SH-SY5Y (cell line): Measurements from ENCODE around the gene ULK1.

Experiments
- GATA2 ChIP-seq: IDR thresholded peaks from 2 replicates; pipeline ENCODE4 v1.6.1; 2011; ENCODE audit warnings: mild to moderate bottlenecking, low read depth, low read length
- GATA3 ChIP-seq: IDR thresholded peaks from 2 replicates; pipeline ENCODE4 v1.6.1; 2011; ENCODE audit warnings: low read depth, mild to moderate bottlenecking, low read length, moderate library complexity

Gene ULK1

DNA sequence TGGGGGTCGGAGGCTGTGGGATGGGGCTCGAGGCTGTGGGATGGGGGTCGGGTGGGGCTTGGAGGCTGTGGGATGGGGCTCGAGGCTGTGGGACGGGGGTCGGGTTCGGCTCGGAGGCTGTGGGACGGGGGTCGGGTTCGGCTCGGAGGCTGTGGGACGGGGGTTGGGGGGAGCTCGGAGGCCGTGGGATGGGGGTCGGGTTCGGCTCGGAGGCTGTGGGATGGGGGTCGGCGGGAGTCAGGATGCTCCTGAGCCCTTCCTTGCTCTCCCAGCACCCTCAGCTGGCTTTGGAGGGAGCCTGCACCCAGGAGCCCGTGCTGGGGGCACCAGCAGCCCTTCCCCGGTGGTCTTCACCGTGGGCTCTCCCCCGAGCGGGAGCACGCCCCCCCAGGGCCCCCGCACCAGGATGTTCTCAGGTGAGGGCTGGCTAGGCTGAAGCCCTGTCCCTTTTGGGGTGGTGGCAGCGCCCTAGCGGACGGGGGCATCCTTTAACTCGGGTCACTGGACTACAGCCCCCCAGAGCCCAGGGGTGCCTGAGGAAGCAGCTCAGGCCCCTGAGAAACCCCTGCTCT lies 22.8 kb downstream of the ULK1 start:
- TF ChIP-seq GATA2 (no peak), GATA3 (no peak)

DNA sequence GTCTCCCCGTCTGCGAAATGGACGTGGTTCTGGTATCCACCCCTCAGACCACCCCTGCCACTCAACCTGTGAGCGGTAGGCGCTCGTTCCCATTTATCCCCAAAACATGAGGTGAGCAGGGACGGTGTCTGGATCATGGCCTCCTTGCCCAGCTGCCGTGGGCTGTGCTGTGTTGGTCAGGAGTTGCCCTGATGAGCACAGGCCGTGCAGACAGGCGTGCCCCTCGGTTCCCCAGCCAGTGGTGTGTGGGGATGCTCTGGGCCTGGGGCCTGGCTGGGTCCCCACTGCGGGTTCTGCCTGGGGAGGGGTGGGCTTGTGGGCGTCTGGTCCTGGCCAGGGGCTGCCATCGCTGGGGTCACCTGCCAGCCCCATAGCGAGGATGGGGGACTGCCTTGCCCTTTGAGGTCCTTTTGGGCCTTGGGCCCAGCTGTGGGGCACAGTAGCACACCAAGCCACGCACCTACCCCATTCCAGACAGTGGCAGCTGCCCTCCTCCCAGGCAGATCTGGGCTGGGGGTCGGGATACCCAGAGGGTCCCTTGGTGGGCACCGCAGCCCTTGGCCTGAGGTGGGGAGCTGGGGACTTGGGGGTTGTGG lies 23.4 kb downstream of the ULK1 start:
- TF ChIP-seq GATA2: no peak
- TF ChIP-seq GATA3: no peak

DNA sequence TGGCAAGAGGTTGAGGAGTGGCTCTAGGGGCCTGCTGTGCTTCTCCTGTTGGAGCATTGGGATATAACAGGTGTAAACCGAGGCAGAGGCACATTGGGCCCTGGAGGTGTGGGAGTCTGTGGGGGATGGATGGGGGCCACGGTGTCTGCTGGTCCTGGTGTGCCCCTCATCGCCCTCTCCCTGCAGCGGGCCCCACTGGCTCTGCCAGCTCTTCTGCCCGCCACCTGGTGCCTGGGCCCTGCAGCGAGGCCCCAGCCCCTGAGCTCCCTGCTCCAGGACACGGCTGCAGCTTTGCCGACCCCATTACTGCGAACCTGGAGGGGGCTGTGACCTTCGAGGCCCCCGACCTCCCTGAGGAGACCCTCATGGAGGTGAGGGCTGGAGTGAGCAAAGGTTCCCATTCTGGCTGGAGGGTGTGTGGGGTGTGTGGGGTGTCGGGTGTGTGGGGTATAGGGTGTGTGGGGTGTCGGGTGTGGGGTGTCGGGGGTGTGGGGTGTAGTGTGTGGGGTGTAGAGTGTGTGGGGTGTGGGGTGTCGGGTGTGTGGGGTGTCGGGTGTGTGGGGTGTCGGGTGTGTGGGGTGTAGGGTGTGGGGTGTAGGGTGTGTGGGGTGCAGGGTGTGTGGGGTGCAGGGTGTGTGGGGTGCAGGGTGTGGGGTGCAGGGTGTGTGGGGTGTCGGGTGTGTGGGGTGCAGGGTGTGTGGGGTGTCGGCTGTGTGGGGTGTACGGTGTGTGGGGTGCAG lies 24.1 kb downstream of the ULK1 start:
- TF ChIP-seq GATA3: no peak
- TF ChIP-seq GATA2: no peak

DNA sequence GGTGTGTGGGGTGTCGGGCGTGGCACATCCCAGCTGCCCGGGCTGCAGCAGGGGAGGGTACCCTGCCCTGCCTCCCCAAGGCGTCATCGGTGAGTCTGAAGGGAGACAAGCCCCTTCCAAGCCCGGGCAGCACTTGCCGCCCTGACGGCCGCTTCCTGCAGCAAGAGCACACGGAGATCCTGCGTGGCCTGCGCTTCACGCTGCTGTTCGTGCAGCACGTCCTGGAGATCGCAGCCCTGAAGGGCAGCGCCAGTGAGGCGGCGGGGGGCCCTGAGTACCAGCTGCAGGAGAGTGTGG lies 24.6 kb downstream of the ULK1 start:
- TF ChIP-seq GATA2 (no peak), GATA3 (no peak)

DNA sequence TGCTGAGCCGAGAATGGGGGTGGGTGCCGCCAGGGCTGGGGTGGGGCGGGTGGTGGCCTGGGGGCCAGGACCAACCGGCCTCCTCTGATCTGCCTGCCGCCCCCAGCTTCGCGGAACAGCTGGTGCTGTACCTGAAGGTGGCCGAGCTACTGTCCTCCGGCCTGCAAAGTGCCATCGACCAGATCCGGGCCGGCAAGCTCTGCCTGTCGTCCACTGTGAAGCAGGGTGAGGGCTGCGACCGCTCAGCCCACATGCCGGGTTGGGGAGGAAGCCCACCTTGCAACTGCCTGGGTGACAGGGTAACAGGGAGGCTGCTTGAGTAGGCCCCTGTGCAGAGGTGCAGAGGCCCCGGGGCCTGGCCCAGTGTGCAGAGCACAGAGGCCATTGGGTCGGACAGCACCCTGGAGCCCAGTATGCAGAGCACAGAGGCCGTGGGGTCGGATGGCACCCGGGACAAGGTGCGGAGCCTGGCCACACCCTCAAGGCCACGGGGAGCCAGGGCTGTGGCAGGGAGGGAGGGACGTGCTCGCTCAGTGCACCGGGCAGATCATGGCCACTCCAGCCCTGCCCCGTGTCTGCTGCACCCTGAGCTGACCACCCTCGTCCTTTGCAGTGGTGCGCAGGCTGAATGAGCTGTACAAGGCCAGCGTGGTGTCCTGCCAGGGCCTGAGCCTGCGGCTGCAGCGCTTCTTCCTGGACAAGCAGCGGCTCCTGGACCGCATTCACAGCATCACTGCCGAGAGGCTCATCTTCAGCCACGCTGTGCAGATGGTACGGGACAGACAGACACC lies 25.1 kb downstream of the ULK1 start:
- TF ChIP-seq GATA2 (no peak), GATA3 (no peak)

DNA sequence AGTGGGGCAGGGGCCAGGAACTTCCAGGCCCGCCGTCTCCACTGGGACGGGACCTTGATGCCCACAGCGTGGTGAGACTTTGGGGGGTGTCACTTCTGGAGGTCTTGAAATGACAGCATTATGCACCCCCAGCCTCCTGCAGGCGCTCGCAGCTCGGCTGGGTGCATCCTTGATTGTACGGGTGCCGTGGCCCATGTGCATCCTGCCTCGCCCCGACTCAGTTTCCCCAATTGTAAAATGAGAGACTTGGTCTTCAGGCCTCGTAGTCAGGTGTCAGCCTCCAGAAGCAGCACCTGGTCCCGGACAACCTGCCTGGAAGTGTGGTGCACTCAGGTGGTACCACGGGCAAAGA lies 25.7 kb downstream of the ULK1 start:
- no peak for TF ChIP-seq GATA2
- no peak for TF ChIP-seq GATA3

DNA sequence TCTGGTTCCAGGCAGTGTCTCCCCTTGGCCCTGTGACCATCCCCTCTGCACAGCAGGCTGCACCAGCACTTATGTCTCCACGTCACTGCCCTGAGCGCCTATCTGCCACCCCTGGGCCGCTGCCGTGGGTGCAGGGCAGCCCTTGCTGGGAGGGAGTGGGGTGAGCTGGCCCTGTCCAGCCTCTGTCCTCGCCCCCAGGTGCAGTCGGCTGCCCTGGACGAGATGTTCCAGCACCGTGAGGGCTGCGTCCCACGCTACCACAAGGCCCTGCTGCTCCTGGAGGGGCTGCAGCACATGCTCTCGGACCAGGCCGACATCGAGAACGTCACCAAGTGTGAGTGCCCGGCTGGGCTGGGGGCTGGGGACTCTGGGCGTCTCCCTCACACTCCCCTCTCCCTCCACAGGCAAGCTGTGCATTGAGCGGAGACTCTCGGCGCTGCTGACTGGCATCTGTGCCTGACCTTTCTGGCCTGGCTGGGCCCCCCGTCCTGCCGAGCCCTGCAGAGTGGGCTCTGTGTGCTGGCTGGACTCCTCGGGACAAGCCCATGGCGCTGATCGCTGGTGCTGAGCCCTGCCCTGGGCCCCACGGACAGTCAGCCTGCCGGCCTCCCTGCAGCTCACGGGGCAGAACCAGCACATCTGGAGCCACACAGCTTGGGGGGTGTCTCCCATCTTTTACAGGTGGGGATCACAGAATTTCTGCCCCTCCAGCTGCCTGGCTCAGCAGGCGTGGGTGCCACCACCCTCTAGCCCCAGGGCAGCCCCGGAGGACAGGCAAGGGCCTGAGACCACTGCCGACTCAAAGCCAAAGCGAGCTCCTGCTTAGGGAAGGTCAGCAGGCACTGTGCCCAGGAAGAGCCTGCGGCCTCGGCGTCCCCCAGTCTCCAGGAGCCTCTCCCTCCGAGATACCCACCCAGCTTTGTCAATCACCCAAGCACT lies 26.7 kb downstream of the ULK1 start:
- no peak for TF ChIP-seq GATA2

DNA sequence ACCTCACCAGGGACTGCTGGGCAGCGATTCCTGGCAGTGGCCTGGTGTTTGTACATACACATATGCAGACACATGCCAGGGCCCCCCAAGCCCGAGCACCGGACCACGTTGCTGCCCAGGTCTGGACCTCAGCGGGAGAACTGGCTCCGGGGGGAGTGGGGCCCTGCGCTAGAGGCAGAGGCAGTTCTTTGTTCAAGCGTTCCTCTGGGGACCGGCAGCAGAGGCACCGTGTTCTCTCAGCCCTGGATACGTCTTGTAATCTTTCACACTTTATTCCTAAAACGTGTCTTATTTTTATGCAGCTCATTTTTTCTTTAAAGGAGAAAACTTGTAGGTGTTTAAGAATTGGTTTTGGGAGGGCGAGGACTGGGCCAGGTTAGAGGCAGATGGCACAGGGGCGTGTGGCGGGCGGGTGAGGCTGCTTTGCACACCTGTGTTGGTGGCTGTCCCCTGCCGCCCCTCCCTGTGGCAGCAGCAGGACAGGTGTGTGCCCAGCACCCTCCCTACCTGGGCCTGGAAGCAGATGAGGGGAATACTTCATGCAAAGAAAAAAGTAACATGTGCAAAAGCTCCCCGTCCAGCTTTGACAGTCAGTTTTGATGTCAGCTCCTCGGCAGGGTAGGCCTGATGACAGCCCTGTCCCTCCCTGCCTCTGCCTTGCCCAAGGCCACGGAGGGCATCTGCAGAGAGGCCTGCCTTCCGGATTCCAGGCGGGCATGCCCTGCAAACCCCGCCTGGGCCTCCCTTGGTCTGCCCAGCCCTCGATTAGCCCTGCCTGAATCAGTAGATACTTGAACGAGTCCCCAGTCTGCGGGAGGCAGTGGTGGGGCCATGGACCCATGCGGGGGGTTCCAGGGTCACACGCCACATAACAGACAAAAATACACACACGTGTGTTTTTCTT lies 27.7 kb downstream of the ULK1 start:
- TF ChIP-seq GATA2 (no peak), GATA3 (no peak)

DNA sequence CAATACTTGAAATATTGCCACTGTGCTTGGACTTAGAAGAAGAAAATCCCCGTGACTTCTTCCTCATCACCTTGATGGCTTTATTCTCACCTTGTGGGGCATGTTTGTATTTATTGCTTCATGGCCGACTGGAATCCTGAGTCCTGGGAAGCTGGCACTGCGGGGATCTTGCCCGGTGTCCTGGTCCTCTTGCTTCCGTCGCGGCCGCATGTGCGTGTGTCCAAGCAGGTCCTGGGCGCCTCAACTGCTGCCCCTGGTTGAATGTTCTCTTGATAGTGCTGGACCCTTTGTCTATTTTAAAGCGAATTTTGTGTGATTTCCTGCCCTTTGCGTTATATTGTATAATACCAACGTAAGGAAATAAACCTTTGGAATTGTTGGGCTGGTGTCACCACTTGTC lies 28.4 kb downstream of the ULK1 start:
- TF ChIP-seq GATA3: no peak
- no peak for TF ChIP-seq GATA2

DNA sequence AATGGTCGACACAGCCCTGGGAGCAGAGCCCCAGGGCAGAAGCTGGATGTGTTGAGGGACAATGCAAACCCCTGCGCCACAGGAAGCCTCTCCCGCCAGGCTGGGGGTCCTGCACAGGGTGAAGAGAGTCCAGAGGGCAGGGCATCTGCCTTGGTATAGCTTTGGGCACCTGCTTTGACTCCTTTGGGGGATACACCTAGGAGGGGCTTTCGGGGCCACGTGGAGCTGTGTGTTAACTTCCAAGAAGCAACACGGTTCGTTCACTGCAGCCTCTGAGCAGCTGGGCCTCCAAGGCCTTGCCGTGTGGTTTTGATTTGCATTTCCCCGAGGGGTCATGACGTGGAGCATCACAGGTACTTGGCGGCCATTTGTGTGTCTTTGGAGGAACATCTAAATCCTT lies 28.8 kb downstream of the ULK1 start:
- TF ChIP-seq GATA3: no peak
- no peak for TF ChIP-seq GATA2

DNA sequence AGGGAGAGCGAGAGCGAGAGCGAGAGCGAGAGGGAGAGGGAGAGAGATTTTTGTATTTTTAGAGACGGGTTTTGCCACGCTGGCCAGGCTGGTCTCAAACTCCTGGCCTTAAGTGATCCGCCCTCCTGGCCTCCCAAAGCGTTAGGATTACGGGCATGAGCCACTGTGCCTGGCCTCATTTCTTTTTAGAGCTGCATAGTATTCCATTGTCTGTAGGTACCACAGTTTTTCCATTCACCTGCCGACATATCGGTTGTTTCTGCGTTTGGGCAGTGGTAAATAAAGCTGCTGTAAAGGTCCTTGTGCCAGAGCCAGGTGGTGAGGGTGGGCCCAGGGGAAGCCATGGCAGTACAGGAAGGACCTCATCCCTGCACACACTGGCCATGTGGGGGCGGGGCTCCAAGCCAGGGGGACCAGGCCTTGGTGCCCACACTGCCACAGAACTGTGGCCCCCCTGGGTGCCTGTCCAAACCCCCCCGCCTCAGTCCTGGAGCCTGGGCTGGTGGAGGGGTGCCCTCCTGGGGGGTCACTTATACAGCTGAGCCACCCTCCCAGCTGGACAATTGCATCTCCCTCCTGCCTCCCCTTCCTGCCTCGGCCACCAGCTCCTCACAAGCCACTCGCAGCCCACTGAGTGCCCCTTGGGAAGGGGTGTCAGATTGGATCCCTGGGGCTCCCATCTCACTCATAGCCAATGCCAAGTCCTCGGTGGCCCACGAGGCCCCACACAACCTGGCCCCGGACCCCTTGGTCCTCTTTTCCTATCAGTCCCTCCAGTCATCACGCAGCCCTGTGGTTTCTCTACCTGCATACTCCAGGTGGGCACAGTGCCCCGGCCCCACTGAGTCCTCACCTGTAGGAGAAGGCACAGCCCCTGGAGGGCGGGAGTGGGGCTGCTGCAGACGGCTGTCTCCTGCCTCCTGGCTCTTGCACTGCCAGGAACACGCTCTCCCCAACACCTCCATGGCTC lies 33.0 kb downstream of the ULK1 start:
- TF ChIP-seq GATA2: no peak
- TF ChIP-seq GATA3: no peak
